Activated gamma-delta T cell (primary cell): ENCODE data around the gene NTRK1.
"Not testable (repeated sequence)": the region's sequence is repeated elsewhere in the genome, so short reads cannot be mapped to it uniquely, and the experiment has no call there.

Source experiments
- DNase-seq: peaks from one replicate; lab custom pipeline; 2025; lab: John Stamatoyannopoulos, UW

Gene NTRK1

GRCh38 chr1:156913809-156914387 is 53.2 kb downstream of the NTRK1 start:
- DNase-seq: no peak

GRCh38 chr1:156914440-156914856 is 53.8 kb downstream of the NTRK1 start:
- DNase-seq: no peak

- no peak for DNase-seq
These were observed 59.8 kb downstream of the NTRK1 start, which contains the start of gene LRRC71 for GRCh38 chr1:156920233-156921052. LRRC71 (plus strand) TSS chr1:156920632; CDS start chr1:156920804, 172 bp downstream.

DNA sequence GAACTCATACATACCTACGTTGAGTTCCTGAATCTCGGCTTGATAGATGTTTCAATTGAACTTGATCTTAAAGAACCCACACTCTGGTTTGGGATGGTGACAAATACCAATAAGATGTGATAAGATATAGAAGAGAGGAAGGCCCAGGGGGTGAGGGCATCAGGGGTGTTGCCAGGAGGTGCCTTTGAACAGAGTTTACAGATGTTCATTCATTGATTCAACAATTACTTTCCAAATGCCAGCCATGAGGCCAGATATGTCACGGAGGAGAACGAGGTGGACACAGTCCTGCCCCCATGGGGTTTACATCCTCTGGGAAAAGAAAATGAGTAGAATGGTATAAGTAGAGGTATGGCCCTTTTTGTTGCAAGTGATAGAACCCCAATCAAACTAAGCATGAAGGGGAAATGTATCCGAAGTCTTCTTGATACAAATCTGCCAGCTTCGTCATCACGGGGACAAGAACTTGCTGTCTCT is 60.4 kb downstream of the NTRK1 start:
- DNase-seq: no peak

GRCh38 chr1:156922986-156923669 is 62.5 kb downstream of the NTRK1 start:
- DNase-seq: no peak

GRCh38 chr1:156923670-156924477 is 63.2 kb downstream of the NTRK1 start:
- DNase-seq: no peak

DNA sequence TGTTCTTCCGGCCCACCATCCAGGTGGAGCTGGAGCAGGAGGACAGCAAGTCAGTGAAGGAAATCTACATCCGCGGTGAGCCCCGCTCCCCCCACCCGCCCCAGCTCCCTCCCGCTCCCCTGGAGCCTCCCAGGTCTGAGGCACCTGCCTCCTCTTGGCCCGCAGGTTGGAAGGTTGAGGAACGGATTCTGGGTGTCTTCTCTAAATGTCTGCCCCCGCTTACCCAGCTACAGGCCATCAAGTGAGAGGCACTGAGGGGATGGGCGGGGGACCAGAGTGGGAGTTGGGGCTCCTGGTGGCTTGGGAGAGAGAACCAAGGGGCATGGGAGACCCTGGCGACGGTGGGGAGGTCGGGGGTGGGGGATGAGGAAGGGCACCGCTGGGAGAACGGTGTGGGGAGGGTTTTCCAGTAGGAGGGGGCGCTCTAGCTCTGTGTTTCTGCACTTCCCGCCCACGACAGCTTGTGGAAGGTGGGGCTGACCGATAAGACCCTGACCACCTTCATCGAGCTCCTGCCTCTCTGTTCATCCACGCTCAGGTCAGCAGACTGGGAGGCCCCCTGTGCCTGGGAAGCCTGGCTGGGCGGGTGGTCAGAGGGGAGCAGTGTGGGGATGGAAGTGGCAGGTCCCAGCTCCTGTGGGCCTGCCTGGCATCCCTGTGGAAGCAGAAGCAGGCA is 64.0 kb downstream of the NTRK1 start:
- DNase-seq: no peak

DNA sequence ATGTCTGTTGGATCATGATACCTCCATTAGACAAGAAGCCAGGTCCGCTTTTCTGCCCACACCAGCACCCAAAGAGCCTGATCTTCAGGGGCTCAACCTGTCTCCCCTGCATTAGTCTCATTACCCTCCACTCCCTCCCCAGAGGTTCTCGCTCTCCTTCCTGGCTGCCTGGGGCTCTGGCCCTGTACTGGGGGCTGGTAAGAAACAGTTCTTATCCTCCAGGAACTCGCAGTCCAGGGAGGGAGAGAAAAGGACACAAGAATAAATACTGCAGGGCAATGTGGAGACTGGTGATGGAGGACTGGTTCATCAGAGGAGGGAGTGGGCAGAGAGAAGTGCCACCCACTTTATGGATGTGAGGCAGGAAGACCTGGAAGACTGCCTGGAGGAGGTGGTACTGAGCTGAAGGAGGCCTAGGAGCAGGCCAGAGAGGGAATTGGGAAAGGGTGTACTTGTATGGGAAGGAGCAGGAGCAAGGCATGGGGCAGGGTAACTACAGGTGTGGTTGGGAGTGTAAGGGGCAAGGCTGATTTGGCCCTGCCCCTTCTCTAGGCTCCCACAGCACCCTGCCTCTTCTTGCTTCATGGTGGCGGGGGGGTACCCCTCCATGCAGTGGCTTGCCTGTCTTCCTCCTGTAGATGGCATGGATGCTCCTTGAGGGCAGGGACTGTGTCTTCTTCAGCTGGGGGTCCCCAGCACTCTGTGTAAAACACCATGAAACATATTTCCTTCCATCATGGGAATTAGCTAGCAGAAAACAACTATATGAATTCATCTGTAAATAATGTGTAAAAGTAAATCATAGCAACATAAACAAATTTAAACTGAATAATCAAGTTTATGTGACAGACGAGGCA is 64.7 kb downstream of the NTRK1 start:
- no peak for DNase-seq

- no peak for DNase-seq
These were observed 65.5 kb downstream of the NTRK1 start for GRCh38 chr1:156926175-156926574.

DNA sequence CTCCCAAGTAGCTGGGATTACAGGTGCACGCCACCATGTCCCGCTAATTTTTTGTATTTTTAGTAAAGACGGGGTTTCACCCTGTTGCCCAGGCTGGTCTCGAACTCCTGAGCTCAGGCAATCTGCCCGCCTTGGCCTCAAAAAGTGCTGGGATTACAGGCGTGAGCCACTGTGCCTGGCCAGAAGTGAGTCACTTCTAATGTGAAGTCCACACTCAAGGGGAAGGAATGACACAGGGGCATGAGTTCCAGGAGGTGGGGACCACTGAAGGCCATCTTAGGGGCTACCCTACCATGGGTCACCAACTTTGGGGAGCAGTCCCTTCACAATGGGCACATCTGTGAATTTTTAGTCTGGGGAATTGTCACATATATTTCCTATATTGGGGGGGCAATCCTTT is 66.0 kb downstream of the NTRK1 start:
- not testable (repeated sequence) for DNase-seq

DNA sequence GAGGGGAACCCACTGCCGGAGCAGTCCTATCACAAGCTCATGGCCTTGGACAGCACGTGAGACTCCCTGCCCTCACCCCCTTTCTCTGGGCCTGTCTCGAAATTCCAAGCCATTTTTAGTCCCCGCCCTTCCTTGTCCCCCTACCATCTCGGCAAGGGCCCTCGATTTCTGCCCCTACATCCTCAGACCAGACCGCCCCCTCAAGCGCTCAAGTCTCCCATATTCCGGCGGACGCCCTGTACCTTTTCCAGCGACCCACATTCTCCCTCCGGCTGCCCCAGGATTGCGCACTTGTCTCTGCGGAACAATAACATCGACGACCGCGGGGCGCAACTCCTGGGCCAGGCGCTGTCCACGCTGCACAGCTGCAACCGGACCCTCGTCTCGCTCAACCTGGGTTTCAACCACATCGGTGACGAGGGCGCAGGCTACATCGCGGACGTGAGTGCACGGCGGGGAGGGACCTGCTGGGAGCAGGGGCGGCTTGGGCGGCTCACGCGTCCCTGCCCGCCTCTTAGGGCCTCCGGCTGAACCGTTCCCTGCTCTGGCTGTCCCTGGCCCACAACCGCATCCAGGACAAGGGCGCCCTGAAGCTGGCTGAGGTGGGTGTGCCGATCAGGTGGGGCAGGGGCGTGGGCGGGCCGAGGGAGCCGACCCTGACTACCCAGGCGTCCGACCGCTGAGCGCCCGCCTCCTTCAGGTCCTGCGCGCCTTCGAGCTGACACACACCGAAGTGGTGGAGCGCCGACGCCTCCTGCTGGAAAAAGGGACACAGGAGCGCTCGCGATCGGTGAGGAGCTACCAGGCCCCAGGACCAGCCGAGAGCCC is 66.8 kb downstream of the NTRK1 start:
- DNase-seq: no peak

- DNase-seq: no peak
These were observed 67.5 kb downstream of the NTRK1 start for GRCh38 chr1:156928043-156928602.

- DNase-seq: no peak
These were observed 69.1 kb downstream of the NTRK1 start for GRCh38 chr1:156929596-156930238.

- no peak for DNase-seq
These were observed 69.8 kb downstream of the NTRK1 start for GRCh38 chr1:156930483-156930882.
